Endometrial microvascular endothelial cells (primary cell): Measurements from ENCODE around the gene COL9A3. TPM values are rescaled to one million over a fixed set of nuclear protein-coding genes. Genes with fewer than 3 reads are reported as not detected.

ENCODE experiments used
- in situ Hi-C: cut with HindIII; loops from 2 replicates; pipeline ENCODE4 v1.10.0; 2017; ENCODE audit warnings: low sequenced_read_pairs, low pct_unique_long_range_greater_than_20kb; ENCODE audit errors: inconsistent ontology term
- total RNA-seq: library from RNA; depleted of rRNA; stranded (reverse); fragments of >200 nt; gene quantifications from one replicate; pipeline ENCODE4 v1.2.3, GENCODE V29; 2015; ENCODE audit errors: inconsistent ontology term

The COL9A3 gene
- total RNA-seq = not detected

- in situ Hi-C loops = no loop called here
These were observed at the start of gene COL9A3 for GRCh38 chr20:62816884-62817873. Gene COL9A3 (plus strand): TSS chr20:62817050. CDS start chr20:62817065, 15 bp downstream.

DNA sequence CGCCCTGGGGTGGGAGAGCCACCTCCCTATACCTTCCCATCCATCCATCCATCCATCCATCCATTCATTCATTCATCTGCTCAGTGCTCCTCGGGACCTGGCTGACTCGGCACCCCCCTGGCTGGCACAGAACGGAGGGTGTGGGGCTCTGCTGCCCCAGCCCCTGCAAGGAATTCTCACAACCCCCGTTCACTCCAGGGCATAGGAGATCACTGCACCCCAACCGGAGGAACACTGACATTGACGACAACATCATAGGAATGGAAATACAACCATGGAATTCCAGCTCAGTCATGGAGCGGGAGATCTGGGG, 48.7 kb upstream of the COL9A3 start:
- in situ Hi-C loops = no loop called here

GRCh38 chr20:62768551-62769287, 48.1 kb upstream of the COL9A3 start:
- in situ Hi-C loops = no loop called here

DNA sequence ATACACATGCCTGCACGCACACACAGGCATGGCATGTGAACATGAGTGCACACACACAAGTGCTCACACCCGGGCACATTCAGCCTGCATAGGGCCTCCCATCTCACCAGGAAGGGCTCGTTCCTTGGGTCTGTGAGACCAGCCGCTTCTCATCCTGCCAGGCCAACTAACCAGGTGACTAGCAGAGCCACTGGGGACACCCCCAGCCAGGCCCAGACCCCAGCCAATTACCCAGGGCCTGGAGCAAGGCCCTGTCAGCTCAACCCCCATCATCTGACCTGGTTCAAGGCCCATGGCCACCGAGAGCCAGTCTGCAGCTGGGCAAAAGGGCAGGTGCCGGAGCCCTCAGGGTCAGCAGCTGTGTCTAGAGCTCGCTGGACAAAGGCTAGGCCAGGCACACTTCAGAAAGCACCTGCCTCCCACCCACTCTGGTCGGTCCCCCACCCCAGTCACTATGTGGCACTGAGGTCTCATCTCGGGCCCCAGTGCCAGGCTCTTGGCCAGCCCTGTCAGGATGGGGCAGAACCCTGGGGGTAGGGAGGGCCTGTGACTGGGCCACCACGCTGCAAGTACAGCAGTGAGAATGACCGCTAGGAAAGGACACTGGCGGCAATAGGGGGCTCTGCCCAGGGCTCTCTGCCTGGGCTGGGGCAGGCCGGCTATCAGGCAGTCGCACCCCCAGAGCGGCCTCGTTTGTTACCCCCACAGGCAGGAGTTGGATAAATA, 47.3 kb upstream of the COL9A3 start:
- in situ Hi-C loops = no loop called here

DNA sequence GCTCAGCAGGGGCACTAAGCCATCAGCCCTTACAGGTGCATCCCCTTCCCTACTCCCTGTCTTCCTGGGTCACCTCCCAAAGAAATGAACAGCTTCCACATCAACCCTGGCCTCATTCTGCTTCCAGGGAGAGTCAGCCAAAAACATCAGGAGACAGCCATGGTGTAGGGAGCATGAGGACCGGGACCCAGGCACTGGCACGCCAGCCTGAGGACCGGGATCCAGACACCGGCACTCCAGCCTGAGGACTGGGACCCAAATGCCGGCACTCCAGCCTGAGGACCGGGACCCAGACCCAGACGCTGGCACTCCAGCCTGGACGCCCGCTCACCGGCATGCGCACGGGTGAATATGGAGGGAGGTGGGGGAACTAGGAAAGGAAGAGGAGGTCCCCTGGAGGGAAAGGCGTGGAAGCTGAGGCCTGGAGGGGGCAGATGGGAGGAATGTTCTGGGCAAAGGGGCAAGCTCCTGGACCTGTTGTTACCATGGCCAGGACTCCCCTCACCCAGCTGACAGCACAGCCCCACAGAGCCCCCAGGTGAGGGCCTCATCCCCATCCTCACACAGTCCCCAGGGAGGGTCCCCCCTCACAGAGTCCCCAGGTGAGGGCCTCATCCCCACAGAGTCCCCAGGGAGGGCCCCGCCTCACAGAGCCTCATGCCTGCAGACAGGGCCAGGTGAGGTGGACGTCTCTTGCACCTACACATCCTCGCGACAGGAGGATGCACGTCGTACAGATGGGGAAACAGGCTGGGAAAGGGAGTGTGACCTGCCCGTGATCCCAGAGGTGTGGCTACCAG, 46.5 kb upstream of the COL9A3 start:
- in situ Hi-C loops = no loop called here

DNA sequence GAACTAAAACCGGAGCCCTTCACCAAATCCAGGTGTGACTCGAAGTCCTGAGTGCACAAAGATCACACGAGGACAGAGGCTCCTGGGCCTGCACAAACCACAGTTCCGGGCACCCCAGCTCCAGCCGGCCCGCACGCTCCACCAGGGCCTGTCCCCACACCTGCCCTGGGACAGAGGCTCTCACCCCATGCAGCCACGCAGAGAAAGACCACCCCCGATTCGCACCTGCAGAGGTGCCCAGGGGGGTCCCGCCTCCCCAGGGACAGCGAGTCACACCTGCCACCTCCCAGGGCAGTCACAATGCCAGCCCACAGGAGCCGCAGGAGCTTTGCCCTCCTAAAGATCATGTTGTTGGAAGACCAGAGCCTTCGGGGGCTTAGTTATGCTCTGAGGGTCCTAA, 45.9 kb upstream of the COL9A3 start:
- in situ Hi-C loops = no loop called here

GRCh38 chr20:62771396-62772102, 45.3 kb upstream of the COL9A3 start:
- in situ Hi-C loops = no loop called here

DNA sequence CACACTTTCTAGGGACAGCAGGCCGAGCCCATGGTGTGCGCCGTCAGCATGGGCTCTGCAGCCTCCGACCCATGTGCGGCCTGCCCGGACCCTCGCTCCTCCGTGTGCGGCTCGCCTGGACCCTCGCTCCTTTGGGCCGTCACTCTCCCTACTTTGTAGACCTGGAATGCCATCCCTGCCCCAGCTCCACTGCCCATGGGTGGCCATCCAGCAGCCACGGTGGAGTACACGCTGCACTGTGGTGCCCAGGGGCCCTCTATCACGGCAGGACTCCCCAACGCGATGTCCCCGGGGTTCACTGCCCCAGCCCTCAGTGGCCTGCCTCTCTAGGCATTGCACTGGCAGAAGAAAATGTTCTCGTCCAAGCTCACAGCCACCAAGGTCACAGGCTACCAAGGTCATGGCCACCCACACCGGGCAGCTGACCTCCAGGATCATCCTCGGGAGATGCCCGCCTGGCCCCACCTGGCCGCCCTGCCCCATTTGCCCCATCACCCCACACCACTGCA, 44.7 kb upstream of the COL9A3 start:
- in situ Hi-C loops = no loop called here

GRCh38 chr20:62772619-62772989, 44.2 kb upstream of the COL9A3 start:
- in situ Hi-C loops = no loop called here

DNA sequence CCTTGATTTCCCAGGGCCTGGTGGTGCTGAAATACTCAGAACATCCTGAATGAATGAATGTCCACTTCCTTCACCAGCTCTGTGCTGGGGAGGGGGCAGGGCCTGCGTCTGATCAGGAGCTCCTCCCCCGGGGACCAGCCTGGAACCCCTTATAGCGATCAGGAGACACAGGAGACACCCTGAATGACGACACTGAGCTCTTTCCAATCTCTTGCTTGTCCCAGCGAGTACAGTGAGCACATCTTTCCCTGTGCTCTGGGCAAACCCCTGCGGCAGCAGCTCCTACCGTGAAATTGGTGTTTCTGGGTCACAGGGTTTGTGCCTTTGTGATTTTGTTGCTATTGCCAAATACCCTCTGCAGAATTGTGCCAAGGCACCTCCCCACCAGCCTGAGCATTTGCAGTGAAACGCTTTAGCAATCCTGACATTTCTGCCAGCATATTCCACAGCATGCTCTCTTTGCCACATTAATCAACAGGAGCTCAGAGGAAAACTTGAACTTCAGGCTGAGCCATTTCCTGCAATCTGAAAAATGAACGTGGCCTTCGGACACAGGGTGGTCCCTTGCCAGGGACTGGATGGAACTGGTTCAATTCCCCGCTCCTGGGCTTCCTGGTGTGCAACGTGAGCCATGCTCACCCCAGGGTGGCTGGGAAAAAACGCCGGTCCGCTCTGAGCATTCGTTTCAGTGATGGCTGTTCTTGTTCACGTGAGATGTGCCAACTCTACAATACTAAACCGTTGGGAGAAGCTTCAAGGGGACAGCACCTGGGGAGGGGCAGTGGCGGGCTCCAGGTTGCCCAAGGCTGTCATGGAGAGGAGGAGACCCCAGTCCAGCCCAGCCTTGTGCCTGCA, 43.6 kb upstream of the COL9A3 start:
- in situ Hi-C loops = no loop called here

- in situ Hi-C loops = no loop called here
These were observed 42.8 kb upstream of the COL9A3 start for GRCh38 chr20:62773845-62774714.

DNA sequence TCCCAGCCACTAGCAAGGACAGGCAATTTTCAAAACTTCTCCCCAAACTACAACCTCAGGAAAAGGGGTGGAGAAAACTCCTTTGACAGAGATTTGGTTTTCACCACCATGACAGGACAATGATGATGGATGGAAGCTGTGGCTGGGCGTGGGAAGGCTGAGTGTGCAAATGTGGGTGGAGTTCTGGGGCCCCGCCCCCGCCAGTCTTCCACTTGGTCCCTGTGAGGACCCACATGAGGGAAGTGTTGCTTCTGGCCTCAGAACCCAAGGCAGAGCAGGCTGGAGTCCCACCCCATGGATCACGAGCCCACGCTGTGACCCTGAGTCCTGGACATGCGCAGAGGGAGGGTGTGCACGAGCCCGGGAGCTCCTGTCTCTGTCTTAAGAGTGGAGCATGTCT, 42.1 kb upstream of the COL9A3 start:
- in situ Hi-C loops = no loop called here

GRCh38 chr20:62775206-62775605, 41.6 kb upstream of the COL9A3 start:
- in situ Hi-C loops = no loop called here

GRCh38 chr20:62776035-62776691, 40.7 kb upstream of the COL9A3 start:
- in situ Hi-C loops = no loop called here

- in situ Hi-C loops = no loop called here
These were observed 39.9 kb upstream of the COL9A3 start for GRCh38 chr20:62776692-62777527.
